WERI-Rb-1 (cell line): ENCODE data around the gene EFEMP1.

Source experiments
- DNase-seq: peaks from one replicate; pipeline ENCODE4 v3.0.0-alpha.2; 2020
- H3K27ac ChIP-seq: fragments of 250-450 bp; sonication (Bioruptor Pico); 2 replicates; pipeline ENCODE4 v1.5.1; 2020; ENCODE audit warnings: mild to moderate bottlenecking, moderate library complexity
- H3K27me3 ChIP-seq: fragments of 250-450 bp; sonication (Bioruptor Pico); 2 replicates; pipeline ENCODE4 v1.5.1; 2021; ENCODE audit warnings: mild to moderate bottlenecking, low read depth, moderate library complexity; ENCODE audit not compliant: insufficient read depth, severe bottlenecking
- H3K36me3 ChIP-seq: fragments of 250-450 bp; sonication (Bioruptor Pico); 2 replicates; pipeline ENCODE4 v1.5.1; 2020; ENCODE audit warnings: mild to moderate bottlenecking, moderate library complexity
- H3K4me3 ChIP-seq: 2 replicates; pipeline ENCODE4 v1.5.1; 2011; ENCODE audit warnings: low read depth, mild to moderate bottlenecking, control low read depth, low read length
- H3K9me3 ChIP-seq: fragments of 250-450 bp; sonication (Bioruptor Pico); 2 replicates; pipeline ENCODE4 v1.5.1; 2021; ENCODE audit warnings: mild to moderate bottlenecking, moderate library complexity; ENCODE audit not compliant: severe bottlenecking
- CTCF ChIP-seq: IDR thresholded peaks from 2 replicates; pipeline ENCODE4 v1.5.1; 2011; ENCODE audit warnings: low read depth, mild to moderate bottlenecking, control low read depth, inconsistent platforms, low read length

EFEMP1 gene

DNA sequence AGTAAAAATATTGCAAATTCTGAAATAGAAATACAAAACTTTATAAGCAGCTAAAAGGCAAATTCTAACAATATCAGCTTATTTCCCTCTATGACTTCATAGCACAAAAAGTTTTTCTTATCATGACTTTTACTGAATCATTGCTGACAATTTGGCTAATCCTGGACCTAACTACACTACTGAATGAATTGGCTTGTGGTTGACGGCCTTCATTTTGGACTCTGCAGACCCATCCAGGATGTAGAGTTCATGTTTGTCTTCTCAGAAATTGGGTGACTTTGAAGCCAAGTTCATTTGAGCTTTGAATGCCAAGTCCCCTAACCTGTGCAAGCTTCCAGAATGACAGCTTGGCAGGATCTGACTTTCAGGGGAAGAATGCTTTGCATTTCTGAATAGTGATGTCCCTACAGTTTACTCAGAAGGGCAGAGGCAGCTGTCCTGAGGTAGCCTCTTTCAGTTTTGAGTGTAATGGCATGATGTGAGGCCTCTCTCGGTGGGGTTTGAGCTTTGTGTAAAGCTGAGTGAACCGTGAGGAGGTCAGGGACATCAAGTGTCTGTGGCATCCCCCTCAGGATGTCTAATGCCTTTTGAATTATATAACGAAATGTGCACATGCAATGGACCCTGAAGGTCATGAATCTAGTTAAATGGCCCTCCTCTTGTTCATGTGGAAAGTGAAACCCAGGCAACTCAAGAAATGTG is 48.0 kb downstream of the EFEMP1 start:
- Histone ChIP-seq H3K27ac (no peak overlapping the region), H3K36me3 (no peaks in the 10 kb centered on the region), H3K9me3 (no peaks in the 10 kb centered on the region), H3K27me3 (no peaks in the 10 kb centered on the region), H3K4me3 (no peak overlapping the region)
- no peak for DNase-seq
- TF ChIP-seq CTCF = no peak

DNA sequence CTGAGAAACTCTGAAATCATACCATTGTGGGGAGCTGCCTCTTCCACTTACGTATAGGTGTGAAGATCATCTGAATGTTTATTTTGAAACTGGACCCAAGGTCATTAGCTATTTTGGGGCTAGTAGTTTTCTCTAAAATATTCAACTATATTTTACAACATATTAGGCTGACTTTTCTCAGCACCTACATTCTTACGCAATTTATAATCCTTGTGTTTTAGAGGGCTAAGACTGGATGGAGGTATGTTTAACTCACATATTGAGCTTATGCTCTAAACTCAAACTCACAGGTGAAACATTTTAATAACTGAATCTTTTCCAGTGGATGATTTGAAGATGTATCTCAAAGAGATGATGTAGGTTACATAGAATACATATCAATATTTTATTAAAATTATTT is 49.2 kb downstream of the EFEMP1 start:
- DNase-seq = no peak
- Histone ChIP-seq H3K27me3 (no peaks in the 10 kb centered on the region), H3K36me3 (no peaks in the 10 kb centered on the region), H3K4me3 (no peak overlapping the region), H3K27ac (no peak overlapping the region), H3K9me3 (no peaks in the 10 kb centered on the region)
- TF ChIP-seq CTCF = no peak

- no peaks in the 10 kb centered on the region for H3K27me3 ChIP-seq
- H3K27ac ChIP-seq = no peak overlapping the region
- H3K9me3 ChIP-seq = no peaks in the 10 kb centered on the region
- H3K4me3 ChIP-seq = no peak overlapping the region
- H3K36me3 ChIP-seq = no peaks in the 10 kb centered on the region
- no peak for DNase-seq
- no peak for TF ChIP-seq CTCF
These were observed 51.9 kb downstream of the EFEMP1 start for GRCh38 chr2:55871637-55872036.

- Histone ChIP-seq H3K27me3 (no peaks in the 10 kb centered on the region), H3K27ac (no peak overlapping the region), H3K9me3 (no peaks in the 10 kb centered on the region), H3K36me3 (no peaks in the 10 kb centered on the region), H3K4me3 (no peak overlapping the region)
- no peak for DNase-seq
- TF ChIP-seq CTCF = no peak
These were observed 53.8 kb downstream of the EFEMP1 start for GRCh38 chr2:55869637-55870325.

GRCh38 chr2:55865096-55865835 is 58.3 kb downstream of the EFEMP1 start:
- H3K36me3 ChIP-seq = no peaks in the 10 kb centered on the region
- H3K27ac ChIP-seq = no peak overlapping the region
- no peak for DNase-seq
- H3K27me3 ChIP-seq = no peaks in the 10 kb centered on the region
- no peak for TF ChIP-seq CTCF
- H3K9me3 ChIP-seq = no peaks in the 10 kb centered on the region
- no peak overlapping the region for H3K4me3 ChIP-seq
